Duodenal mucosa (tissue), 2 donors: ENCODE results near the gene EFCAB14.

ENCODE experiments used
- H3K27ac ChIP-seq: one replicate; pipeline ENCODE4 v1.7.0; 2013; ENCODE audit warnings: low read depth, low read length
- H3K27me3 ChIP-seq, 2 donors: one replicate each; pipeline ENCODE4 v1.7.0; 2013; ENCODE audit warnings: low read length in 2 of 2, control low read depth in 1 of 2; ENCODE audit not compliant: insufficient read depth in 2 of 2, control insufficient read depth in 1 of 2
- H3K36me3 ChIP-seq, 2 donors: one replicate each; pipeline ENCODE4 v1.7.0; 2013; ENCODE audit warnings: low read length in 2 of 2, control low read depth in 1 of 2; ENCODE audit not compliant: insufficient read depth in 2 of 2, control insufficient read depth in 1 of 2
- H3K4me1 ChIP-seq, 2 donors: one replicate each; pipeline ENCODE4 v1.7.0; 2013; ENCODE audit warnings: low read length in 2 of 2, control low read depth in 1 of 2; ENCODE audit not compliant: insufficient read depth in 2 of 2, control insufficient read depth in 1 of 2
- H3K4me3 ChIP-seq, 2 donors: one replicate each; pipeline ENCODE4 v1.7.0; 2013; ENCODE audit warnings: low read length in 2 of 2, low read depth in 1 of 2
- H3K9ac ChIP-seq, 2 donors: one replicate each; pipeline ENCODE4 v1.7.0; 2013; ENCODE audit warnings: low read length in 2 of 2, low read depth in 1 of 2
- H3K9me3 ChIP-seq, 2 donors: one replicate each; pipeline ENCODE4 v1.7.0; 2013; ENCODE audit warnings: low read length in 2 of 2, control low read depth in 1 of 2; ENCODE audit not compliant: control insufficient read depth in 1 of 2

The EFCAB14 gene

GRCh38 chr1:46635205-46635604 is 83.7 kb downstream of the EFCAB14 start:
- H3K36me3 ChIP-seq = peaks cover 36 to 60% of the 10 kb centered on the region in 2 donors

DNA sequence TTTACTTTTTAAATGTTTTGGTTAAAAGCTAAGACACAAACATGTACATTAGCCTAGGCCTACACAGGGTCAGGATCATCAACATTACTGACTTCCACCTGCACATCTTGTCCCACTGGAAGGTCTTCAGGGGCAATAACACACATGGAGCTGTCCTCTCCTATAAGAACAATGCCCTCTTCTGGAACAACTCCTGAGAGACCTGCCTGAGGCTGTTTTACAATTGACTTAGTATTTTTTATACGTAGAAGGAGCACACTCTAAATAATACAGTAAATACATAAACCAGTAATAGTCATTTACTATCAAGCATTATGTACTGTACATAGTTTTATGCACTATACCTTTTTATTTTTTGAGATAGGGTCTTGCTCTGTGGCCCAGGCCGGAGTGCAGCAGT is 88.2 kb downstream of the EFCAB14 start:
- H3K4me3 ChIP-seq = no peak overlapping the region

More at GRCh38 chr1:46635205-46635604, 83.7 kb downstream of the EFCAB14 start:
- Histone ChIP-seq H3K4me1 (peaks cover 0 to 8% of the 10 kb centered on the region in 2 donors), H3K4me3 (no peak overlapping the region), H3K27me3 (no peaks in the 10 kb centered on the region), H3K9me3 (no peaks in the 10 kb centered on the region), H3K9ac (no peak overlapping the region), H3K27ac (no peak overlapping the region)

More for the DNA sequence above, 88.2 kb downstream of the EFCAB14 start:
- Histone ChIP-seq H3K9ac (no peak overlapping the region), H3K27ac (no peak overlapping the region), H3K27me3 (no peaks in the 10 kb centered on the region), H3K4me1 (no peaks in the 10 kb centered on the region), H3K9me3 (no peaks in the 10 kb centered on the region), H3K36me3 (peaks cover 29 to 50% of the 10 kb centered on the region in 2 donors)
